Activated CD4-positive, CD25-positive, alpha-beta regulatory T cell treated with anti-CD3 and anti-CD28 coated beads, Interleukin-2, amount 50 U/mL, for 72 hours (primary cell): ENCODE results near the gene NKAIN2.

Experiments
- DNase-seq: peaks from one replicate; pipeline ENCODE4 v3.0.0; 2021

NKAIN2 gene

DNA sequence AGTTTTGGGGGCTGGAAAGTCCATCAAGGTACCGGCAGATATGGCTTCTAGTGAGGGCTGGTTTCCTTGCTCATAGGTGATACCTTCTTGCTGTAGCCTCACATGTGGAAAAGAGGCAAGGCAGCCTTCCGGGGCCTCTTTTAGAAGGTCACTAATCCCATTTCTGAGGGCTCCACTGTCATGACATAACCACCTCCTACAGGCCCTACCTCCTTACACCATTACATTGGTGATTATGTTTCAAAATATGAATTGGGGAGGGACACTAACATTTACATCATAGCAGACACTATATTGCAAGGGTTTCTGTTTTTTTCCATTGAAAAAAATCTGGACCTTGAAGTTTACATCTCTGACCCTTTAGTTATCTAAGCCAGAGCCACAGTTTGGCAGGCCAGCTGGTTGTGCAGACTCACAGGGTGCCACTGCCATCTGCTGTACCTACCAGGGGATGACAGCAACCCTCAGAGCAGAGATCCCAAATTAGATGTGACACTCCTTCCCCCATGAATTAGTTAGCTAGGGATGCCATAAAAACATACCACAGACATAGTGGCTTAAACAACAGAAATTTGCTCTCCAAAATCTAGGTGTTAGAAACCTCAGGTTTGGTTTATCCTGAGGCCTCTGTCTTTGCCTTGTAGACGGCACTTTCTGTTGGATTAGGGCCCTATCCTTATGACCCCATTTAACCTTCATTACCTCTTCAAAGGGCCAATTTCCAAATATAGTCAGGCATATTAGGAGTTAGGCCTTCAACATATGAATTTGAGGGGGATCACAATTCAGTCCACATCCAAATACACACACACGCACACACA, 992.2 kb downstream of the NKAIN2 start:
- DNase-seq: no peak

DNA sequence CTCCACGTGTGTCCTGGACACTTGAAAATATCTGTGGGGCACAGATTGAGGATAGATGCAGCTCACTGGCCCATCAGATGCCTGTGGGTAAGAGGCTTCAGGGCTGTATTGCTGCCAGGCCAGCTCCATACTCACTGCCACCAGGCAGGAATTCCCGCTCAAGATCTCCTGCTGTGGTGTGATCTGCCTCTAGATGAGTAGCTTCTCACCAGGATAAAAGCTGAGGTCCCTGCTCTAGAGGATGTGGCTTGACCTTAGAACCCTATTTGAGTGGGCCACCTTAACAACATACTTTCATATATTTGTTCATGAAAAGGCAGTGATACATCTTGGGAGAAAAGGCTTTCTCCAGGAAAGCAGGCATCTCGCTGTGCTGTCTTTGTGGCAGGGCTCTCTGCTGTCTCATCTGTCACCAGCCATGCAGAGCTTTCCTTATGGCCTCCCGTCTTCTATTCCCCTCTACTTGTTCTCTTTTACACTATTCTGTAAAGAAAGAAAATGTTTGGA, 992.9 kb downstream of the NKAIN2 start:
- DNase-seq: no peak

DNA sequence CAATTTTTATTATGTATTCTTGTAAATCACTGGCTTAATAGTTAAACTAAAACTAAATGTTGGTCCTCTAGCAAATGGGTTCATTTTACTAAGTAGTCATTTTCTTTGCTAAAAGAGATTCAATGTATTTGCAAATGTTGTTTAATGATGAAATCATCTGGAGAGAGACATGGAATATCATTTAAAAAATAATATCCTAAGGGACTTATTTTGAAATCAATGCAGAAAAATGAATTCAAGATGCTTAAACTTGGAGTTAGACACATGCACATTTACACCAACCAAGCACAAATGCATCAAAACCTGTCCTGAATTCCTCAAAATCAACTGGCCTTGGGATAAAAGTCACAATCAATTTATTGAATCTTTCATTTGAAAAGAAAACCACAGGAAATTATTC, 993.6 kb downstream of the NKAIN2 start:
- DNase-seq: no peak

DNA sequence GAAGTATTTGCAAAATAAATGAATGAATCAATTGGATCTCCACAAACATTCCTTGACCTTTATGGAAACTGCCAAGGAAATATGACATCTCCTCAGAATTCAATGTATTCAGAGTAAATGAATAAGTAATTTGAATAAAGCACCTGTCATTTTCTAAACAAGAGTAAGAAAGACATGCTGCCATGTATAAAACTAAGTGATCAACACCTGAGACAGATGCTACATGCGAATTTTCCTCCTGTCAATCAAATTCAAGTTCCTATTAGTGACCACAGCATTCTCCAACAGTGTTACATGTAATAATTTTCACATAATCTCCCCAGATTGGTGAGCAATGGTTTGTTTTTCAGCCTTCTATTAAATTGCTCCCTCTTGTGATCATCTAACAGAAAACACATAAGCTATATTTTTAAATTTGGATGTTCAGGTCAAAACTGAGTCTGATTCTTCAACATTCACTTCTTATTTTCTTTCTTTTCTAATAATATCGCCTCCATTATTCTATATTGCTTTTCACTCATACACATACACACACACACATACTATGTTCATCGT, 995.4 kb downstream of the NKAIN2 start:
- DNase-seq: no peak

DNA sequence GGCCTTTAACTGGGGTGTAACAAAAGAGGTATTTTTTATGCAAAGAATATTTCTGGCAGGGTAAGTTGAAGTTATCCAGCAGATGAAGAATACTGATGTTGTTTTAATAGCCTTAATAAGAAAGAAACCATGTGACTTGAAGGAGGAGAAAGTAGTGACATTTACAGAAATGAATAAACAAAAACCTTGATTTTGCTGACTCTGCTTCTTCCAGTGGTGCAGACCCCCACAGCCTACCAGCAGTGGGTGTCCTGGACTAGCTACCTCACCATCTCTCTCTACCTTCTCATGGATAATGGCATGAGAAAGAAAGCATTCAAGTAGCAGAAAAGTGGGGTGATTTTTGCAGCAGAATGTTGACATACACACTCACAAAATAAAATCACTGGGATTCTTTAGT, 996.0 kb downstream of the NKAIN2 start:
- no peak for DNase-seq

DNA sequence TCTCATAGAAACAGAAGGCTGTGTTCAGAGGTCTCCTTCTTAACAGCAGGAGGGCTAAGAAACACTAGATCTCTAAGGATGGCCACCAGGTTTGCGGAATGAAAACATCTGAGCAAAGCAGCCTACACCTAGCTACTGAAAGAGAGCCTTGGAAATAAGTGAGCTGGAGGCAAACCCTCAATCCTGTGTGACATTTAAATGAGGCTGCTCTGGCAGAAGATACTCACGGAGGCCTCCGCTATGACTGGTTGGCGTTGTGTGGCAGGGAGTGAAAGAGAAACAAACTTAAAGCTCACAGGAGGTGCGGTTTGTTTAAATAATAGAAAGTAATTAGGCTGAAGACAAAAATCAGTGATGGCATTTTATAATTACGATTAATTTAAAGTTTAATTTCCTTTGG, 996.6 kb downstream of the NKAIN2 start:
- no peak for DNase-seq

DNA sequence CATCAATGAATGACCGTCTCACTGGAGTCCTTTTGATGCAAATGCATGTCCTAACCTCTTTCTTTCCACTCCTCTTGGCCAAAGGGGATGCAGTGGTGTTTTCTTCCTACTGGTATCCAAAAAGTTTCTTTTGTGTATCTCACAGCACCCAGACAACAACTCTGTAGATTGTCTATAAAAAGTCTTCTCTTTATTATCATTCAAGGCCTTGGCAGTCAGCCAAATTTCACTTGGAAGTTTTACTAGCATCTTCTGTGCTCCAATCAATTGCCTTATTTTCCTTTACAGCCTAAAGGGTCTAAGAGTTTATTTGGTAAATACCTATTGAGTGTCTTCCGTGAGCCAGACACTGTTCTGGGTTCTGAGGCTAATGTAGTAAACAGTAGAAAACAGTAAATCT, 1008.4 kb downstream of the NKAIN2 start:
- DNase-seq: no peak

DNA sequence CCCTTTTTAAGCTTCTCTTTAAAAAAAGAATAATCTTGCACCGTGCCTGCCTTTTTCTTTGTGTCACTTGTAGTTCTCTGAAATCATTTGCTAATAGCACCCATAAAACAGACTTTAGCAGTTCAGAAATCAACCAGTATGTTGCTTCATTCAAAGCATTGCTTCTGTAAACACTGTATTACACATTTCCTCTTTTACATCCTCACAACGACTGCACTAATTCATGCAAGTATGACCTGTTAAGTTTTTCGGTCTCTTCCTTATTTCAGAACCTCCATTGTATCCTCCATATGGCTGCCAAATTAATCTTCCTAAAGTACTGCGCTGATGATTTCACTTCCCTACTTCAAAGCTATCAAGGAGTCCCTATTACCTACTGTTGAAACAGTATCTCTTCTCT, 1015.7 kb downstream of the NKAIN2 start:
- DNase-seq: no peak

DNA sequence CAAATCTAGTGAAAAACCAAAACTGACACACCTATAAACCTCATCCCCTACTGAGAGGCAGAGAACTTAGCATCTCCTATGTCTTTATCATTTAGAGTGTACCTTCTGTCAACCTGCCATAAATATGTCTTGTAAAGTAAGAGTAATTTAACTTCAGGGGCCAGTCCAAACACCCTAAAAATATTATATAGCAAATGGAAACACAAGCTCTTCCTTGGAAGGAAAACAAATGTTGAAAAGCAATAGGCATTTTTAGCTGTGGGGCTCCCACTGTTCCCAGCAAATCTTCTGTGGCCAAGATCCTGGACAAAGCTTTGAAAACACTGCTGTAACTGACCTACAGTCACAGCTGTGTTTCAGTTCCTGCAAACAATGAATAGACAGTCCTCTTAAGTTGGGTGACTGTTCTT, 1018.5 kb downstream of the NKAIN2 start:
- no peak for DNase-seq

DNA sequence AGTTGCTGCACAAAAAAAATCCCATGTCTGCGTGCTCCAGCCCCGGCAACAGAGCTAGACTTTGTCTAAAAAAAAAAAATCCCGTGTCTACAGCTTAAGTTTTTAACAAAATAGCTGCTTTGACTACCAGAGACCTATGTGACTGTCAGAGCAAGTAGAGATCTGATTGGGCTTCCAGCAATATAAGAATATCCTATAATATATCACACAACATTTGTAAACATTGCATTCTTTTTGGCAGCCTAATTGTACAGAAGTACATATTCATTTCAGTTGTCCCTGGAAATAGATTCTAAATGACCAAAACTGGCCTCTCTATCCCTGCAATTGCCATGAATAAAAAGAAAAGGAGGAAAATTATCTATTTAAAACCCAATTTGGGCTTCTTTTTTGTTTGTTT, 1019.1 kb downstream of the NKAIN2 start:
- DNase-seq: no peak

DNA sequence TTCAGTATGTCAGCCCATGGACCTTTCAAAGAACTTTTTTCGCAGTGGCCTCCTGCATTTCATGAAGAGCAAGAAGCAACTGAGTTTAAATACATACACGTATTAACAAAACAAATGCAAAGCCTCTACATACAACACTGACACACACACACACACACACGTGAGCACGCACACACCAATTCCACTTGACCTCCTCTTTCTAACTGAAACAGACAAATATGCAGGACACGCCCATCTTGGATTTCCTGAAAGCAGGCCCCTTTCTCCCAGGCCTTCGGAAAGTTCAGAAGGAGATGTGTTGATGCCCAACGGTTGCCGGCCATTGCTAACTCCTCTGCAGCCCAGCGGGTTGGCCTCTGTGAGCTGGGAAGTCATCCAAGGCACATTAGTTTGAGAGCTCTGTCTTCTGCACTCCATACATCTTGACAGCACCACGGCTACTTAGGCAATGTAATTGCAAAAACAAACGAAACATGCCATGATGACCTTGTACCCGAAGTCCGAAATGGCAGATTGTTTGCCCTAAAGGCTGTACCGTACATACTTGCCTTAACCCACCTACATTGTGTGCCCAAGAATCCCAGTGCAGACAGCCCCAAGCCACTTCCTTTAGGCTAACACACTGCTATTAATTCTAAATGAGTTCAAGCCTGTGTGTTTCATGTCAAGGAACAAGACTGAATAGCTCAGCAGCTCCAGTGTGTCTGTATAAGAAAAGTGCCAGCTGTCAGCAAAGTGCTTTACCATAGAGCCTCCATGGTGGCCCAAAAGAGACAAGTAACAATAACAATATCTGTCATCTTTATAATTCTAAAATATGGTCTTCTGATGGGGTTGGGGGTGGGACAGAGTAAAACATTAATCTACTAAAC, 1019.8 kb downstream of the NKAIN2 start:
- no peak for DNase-seq

DNA sequence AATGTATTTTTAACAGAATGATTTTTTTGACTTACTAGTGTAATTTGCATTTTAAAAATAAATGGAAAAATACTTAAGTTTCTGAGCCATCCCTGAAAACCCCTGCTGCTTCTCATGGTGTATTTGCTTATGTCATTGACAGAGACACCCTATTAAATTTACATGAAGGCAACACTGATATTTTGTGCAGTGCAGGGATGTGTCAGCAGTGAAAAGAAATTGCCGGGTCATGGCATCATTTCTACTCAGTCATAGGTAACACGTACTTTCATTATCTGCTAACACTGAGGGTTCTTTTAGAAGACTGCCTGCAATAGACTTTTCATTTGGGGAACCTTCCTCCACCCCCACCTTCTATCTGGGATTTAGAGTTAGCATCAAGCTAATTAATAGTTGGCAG, 1021.9 kb downstream of the NKAIN2 start:
- no peak for DNase-seq

DNA sequence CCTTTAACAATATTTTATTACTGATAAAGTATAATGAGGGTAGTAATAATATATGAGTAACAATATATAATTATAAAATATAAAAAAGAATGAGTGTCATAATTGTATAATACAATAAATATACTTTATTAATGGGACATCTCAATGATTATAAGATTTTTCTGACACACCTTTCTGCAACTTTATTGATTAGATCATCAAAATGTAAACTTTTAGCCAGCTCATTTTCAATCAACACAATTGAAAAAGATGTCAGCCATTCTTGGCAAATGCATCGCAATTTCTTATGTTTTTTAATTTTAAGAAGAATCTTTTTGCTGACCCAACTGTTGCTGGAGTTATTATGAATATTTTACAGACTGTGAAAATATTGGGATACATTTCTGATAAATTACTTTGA, 1026.2 kb downstream of the NKAIN2 start:
- no peak for DNase-seq

DNA sequence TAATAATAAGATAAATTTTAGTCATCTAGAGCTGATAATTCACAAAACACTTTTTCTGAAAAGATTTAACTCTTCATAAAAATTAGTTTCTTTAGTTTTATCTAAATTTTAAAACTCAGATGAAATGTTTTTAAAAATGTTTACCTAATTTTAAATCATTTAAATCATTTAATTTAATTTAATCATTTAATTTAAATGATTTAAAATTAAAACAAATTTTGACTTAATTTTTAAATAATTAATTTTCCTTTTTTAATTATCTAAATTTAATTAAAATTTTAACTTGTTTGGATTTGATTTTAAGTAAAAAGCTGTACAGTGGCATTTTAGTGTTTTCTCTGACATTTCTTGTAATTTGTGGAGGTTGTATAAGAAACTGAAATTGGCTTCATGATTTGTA, 1026.8 kb downstream of the NKAIN2 start:
- DNase-seq: no peak

DNA sequence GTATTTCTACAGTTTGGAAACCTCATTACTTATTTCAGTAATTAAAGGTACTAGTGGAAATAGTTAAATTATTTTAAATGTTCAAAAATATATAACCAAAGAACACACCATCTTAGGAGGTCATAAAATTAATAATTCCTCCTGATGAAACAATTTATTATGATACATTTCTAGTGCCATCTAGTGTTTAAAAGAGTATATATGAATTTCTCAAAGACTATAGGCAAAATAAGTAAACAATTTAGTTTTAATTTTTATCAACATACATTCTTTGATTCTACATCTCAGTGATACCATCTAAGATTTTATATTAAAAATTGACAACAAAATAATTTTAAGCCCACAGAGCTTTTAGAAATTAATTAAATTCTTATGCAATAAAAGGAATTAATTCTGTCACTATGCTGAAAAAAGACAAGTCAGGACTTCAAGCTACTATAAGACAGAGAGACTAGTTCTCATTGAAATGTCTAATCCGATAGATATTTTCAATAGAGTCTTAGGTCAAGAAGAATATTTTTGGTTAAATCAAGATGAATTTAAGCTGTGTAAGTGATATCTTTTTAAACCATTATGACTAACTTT, 1050.8 kb downstream of the NKAIN2 start:
- no peak for DNase-seq

DNA sequence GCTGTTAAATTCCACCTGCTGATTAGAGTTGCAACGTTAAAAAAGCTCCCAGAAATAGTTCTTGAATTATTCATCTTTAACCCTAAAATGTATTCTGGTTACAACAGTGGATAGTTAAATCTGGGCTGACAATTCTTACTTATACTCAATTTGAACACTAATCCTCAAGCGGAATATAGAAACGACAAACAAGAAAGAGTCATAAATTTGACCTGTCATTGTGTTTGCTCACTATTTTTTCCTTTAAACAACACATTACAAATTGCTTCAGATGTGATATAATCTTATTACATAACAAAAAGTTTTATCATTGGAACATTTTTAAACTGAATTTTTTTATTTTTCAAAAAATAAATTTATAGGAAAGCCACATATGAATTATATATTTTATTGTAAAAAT, 1054.1 kb downstream of the NKAIN2 start:
- no peak for DNase-seq

DNA sequence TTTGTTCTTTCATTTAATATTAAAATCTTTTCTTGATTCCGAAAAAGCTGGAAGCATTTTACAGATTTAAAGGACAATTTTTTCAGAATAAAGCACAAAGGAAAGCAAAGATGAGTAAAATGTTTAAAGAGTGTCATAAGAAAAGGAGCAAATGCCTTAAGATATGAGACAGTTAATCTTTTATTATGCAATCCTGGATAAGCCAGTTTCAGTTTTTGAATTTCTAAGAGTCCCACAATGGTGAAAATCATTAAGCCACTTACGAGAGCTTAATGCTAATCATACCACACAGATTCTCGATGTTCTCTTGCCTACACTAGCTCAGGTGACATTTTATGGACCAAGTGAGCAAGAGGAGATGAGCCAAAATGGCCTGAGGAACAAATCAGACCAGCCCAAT, 1054.9 kb downstream of the NKAIN2 start:
- no peak for DNase-seq

DNA sequence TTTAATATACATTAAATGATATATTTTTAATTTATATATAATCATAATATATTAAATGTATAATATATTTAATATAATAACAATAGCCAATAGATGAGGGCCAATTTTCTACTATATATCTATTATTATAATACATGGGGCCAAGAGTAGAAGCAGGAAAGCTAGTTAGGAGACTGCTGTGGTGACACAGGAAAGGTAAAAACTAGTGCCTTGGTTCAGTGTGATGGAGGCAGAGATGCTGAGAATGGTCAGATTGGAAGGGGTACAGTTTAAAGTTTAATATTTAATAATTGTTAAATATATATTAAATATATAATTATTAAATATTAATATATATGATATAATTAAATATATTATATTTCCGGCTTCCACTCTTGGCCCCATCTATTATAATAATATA, 1055.7 kb downstream of the NKAIN2 start:
- no peak for DNase-seq

DNA sequence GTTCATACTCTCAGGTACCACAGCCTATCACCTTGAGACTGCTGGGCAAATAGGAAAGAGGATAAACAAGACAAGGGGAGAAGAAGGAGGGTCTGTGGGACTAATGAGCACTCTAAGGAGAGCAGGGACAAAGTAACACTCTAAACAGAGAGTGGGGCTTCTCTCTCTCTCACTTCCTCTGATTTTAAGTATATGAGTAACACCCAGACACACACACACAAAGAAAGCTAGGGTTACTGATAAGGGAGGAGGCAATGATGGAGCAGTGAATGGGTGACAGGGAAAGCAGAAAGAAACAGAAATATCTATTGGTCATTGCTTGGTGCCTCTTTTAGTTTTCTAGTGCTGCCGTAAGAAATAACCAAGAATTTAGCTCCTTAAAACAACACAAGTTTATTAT, 1062.4 kb downstream of the NKAIN2 start:
- DNase-seq: no peak

DNA sequence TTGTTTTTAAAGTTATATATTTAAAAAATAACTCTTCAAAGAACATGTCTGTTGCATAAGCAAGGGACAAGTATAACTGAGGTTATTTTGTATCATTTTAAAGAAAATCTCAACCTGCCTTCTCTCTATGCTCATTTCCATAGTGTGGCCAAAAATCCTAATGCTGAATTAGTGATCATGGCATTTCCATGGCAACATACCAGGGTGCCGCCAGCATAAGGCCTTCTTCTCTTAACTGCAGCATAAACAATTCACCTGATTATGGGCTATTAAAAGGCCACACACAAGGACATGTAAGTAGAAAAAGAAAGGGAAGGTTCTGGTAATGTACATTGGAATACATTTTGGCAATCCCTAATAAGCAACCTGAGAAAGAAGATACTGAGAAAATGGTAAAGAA, 1063.5 kb downstream of the NKAIN2 start:
- no peak for DNase-seq

DNA sequence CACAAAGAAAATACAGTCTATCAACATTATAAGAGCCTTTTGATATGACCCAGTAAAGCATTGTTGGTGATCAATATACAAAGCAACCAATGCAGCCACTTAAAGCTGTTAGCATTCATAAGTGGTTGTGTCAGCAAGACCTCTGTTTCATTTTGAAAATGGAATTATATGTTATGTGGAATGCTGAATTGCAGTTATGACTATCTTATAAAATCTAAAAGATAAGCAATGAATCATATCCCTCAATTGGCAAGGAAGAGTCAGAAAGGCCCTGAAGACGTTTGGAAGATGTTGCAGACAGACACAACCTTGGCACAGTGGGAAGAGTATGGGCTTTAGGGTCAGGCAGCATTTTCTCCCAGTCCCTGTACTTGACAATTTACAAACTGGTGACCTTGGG, 1064.8 kb downstream of the NKAIN2 start:
- DNase-seq: no peak

DNA sequence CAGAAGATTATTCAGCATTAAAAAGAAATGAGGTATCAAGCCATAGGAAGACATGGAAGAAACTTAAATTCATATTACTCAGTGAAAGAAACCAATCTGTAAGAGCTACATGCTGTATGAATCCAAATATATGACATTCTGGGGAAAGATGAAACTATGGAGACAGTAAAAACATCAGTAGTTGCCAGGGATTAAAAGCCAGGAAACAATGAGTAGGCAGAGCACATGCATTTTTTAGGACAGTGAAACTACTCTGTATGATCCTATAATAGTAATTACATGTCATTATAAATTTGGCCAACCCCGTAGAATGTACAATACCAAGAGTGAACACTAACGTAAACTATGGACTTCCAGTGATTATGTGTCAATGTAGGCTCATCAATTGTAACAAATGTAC, 1065.8 kb downstream of the NKAIN2 start:
- no peak for DNase-seq
